Muscle of leg (tissue), 11 donors: ENCODE results near the gene SERPINA6. TPM values are rescaled to one million over a fixed set of nuclear protein-coding genes. Genes with fewer than 3 reads are reported as not detected.
"Not testable (repeated sequence)": the region's sequence is repeated elsewhere in the genome, so short reads cannot be mapped to it uniquely, and the experiment has no call there.

Experiments used
- DNase-seq: peaks from one replicate; pipeline ENCODE4 v3.0.0; 2013
- H3K27ac ChIP-seq: one replicate; pipeline ENCODE4 v1.5.1; 2013; ENCODE audit warnings: mild to moderate bottlenecking, low read length, control low read depth
- H3K27me3 ChIP-seq: one replicate; pipeline ENCODE4 v1.6.1; 2013; ENCODE audit warnings: low read length; ENCODE audit not compliant: control insufficient read depth, insufficient read depth
- H3K36me3 ChIP-seq: one replicate; pipeline ENCODE4 v1.6.1; 2013; ENCODE audit warnings: low read length; ENCODE audit not compliant: control insufficient read depth, insufficient read depth
- H3K4me1 ChIP-seq: one replicate; pipeline ENCODE4 v1.6.1; 2013; ENCODE audit warnings: low read length; ENCODE audit not compliant: control insufficient read depth, insufficient read depth
- H3K4me3 ChIP-seq: one replicate; pipeline ENCODE4 v1.5.1; 2013; ENCODE audit warnings: low read length, control low read depth
- H3K9me3 ChIP-seq: replicated peaks from 2 replicates; pipeline ENCODE4 v1.6.1; 2013; ENCODE audit warnings: low read depth, low read length; ENCODE audit not compliant: control insufficient read depth
- WGBS: methylation state at CpG from one replicate; pipeline ENCODE4 v1.1.5; 2013; ENCODE audit warnings: missing lambda C conversion rate; ENCODE audit not compliant: insufficient coverage; 5-methylcytosine and 5-hydroxymethylcytosine counted together
- polyA plus RNA-seq, 8 donors: library from polyadenylated mRNA; unstranded; fragments of 120-200 nt; gene quantifications; one replicate each; pipeline versions ENCODE4 v1.2.1 to v1.2.3, GENCODE V29; 2013; ENCODE audit warnings: inconsistent platforms in 1 of 8, low replicate concordance in 1 of 8; ENCODE audit not compliant: insufficient read length in 8 of 8, insufficient read depth in 1 of 8
- total RNA-seq: library from RNA; stranded (reverse); fragments of 120-200 nt; gene quantifications from one replicate; pipeline ENCODE4 v1.2.4, GENCODE V29; 2013

SERPINA6 gene
- total and polyA plus RNA-seq, 9 donors = 0.28 to 0.54 TPM; not detected in 7

- Histone ChIP-seq H3K36me3 (no peaks in the 10 kb centered on the region), H3K27ac (no peak overlapping the region), H3K4me3 (no peak overlapping the region), H3K9me3 (peaks cover 2% of the 10 kb centered on the region), H3K27me3 (peaks cover 2% of the 10 kb centered on the region), H3K4me1 (no peaks in the 10 kb centered on the region)
- WGBS = no CpG with 5 or more reads among the region's 5 CpGs
- no peak for DNase-seq
These were observed 15.6 kb downstream of the SERPINA6 start for GRCh38 chr14:94307410-94307992.

GRCh38 chr14:94306047-94306978 lies 16.8 kb downstream of the SERPINA6 start:
- Histone ChIP-seq H3K27me3 (peaks cover 2% of the 10 kb centered on the region), H3K4me1 (no peaks in the 10 kb centered on the region), H3K36me3 (no peaks in the 10 kb centered on the region), H3K4me3 (no peak overlapping the region), H3K27ac (no peak overlapping the region), H3K9me3 (peaks cover 2% of the 10 kb centered on the region)
- 53% methylated on average over 7 of the region's 12 CpGs for WGBS
- DNase-seq = no peak

DNA sequence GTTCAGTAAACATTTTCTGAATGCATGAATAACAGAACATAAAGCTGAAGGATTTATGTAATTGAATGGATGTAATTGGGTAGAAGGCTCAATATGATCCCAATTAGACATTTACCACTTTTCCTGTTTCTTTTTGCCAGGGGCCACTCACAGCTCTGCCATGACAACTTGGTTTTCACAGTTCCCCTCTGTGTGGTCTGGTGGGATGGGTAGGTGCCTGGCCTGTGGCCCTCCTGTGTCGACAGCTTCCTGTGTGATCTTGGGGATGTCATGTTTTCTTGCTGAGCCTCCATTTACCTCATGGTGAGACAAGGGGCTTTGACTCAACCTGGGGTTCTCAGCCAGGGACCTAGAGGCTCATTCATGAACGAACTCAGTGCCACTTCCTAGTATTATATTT lies 17.5 kb downstream of the SERPINA6 start:
- peaks cover 2% of the 10 kb centered on the region for H3K9me3 ChIP-seq
- H3K36me3 ChIP-seq = no peaks in the 10 kb centered on the region
- H3K4me1 ChIP-seq = no peaks in the 10 kb centered on the region
- H3K27ac ChIP-seq = no peak overlapping the region
- no CpG with 5 or more reads among the region's 2 CpGs for WGBS
- peaks cover 2% of the 10 kb centered on the region for H3K27me3 ChIP-seq
- no peak overlapping the region for H3K4me3 ChIP-seq
- DNase-seq = no peak

DNA sequence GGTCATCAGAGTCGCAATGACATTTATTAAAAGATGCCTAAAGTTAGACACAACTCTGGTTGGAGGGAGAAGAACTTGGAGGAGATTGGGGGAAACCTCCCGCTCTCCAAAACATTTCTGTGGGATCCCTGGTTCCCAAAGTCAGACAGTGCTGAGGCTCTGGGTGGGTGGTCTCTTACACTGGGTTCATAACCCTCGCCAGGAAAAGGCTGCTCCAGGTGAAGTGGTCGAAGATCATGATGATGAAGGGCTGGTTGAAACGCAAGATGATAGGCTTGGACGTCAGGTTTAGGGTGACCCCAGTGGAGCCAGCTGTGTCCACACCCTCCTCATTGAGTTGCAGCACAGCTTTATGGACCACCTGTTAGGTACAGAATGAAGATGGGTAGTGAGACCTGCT lies 18.9 kb downstream of the SERPINA6 start:
- H3K36me3 ChIP-seq = no peaks in the 10 kb centered on the region
- WGBS = 79% methylated on average over 5 of the region's 6 CpGs

DNA sequence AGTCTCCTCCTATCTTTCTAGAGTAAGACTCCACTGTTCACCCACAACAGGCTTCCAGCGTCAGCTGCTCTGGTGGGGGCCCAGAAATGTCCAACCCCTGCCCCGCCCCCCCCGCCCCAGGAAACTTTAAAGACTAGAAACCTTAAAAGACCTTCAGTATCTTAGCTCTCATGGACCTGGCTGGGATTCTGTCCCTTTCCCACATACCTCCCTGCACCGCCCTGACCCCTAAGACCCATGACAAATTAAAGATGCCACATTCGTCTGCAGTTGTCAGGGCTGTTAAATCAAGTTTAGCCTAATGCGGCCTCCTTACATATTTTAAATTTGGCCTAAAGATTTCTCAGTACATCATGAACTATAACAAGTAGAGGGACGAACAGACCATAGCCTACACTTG lies 20.0 kb downstream of the SERPINA6 start:
- 76% methylated on average over 4 of the region's 7 CpGs for WGBS
- no peaks in the 10 kb centered on the region for H3K36me3 ChIP-seq
- peaks cover 2% of the 10 kb centered on the region for H3K27me3 ChIP-seq
- no peaks in the 10 kb centered on the region for H3K4me1 ChIP-seq
- H3K27ac ChIP-seq = no peak overlapping the region
- no peak overlapping the region for H3K4me3 ChIP-seq
- peaks cover 2% of the 10 kb centered on the region for H3K9me3 ChIP-seq
- DNase-seq = no peak

More for the DNA sequence above, 18.9 kb downstream of the SERPINA6 start:
- Histone ChIP-seq H3K9me3 (peaks cover 2% of the 10 kb centered on the region), H3K27ac (no peak overlapping the region), H3K4me3 (no peak overlapping the region), H3K4me1 (no peaks in the 10 kb centered on the region), H3K27me3 (peaks cover 2% of the 10 kb centered on the region)
- DNase-seq = no peak

- no peak for DNase-seq
- no peaks in the 10 kb centered on the region for H3K36me3 ChIP-seq
- no peaks in the 10 kb centered on the region for H3K27me3 ChIP-seq
- 94% methylated on average over 15 of the region's 15 CpGs for WGBS
- H3K4me1 ChIP-seq = no peaks in the 10 kb centered on the region
- no peaks in the 10 kb centered on the region for H3K9me3 ChIP-seq
- no peak overlapping the region for H3K4me3 ChIP-seq
- no peak overlapping the region for H3K27ac ChIP-seq
These were observed 25.0 kb downstream of the SERPINA6 start for GRCh38 chr14:94298130-94298529.

DNA sequence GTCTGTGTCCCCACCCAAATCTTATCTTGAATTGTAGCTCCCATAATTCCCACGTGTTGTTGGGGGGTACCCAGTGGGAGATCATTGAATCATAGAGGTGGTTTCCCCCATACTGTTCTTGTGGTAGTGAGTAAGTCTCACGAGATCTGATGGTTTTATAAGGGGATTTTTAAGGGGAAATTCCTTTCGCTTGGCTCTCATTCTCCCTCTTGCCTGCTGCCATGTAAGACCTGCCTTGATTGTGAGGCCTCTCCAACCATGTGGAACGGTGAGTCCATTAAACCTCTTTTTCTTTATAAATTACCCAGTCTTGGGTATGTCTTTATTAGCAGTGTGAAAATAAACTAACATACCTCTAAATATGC lies 27.0 kb downstream of the SERPINA6 start:
- H3K9me3 ChIP-seq, H3K4me1 ChIP-seq, H3K36me3 ChIP-seq, H3K4me3 ChIP-seq, DNase-seq, H3K27me3 ChIP-seq, H3K27ac ChIP-seq: not testable (repeated sequence)
- WGBS = no CpG with 5 or more reads among the region's 4 CpGs

- DNase-seq = no peak
- Histone ChIP-seq H3K27ac (no peak overlapping the region), H3K4me1 (no peaks in the 10 kb centered on the region), H3K27me3 (no peaks in the 10 kb centered on the region), H3K4me3 (no peak overlapping the region), H3K9me3 (no peaks in the 10 kb centered on the region), H3K36me3 (no peaks in the 10 kb centered on the region)
- 63% methylated on average over 9 of the region's 9 CpGs for WGBS
These were observed 27.6 kb downstream of the SERPINA6 start for GRCh38 chr14:94295360-94296180.

- no peak overlapping the region for H3K27ac ChIP-seq
- H3K4me3 ChIP-seq = no peak overlapping the region
- WGBS = no CpG with 5 or more reads among the region's 3 CpGs
- H3K4me1 ChIP-seq = no peaks in the 10 kb centered on the region
- no peak for DNase-seq
- no peaks in the 10 kb centered on the region for H3K9me3 ChIP-seq
- no peaks in the 10 kb centered on the region for H3K27me3 ChIP-seq
- no peaks in the 10 kb centered on the region for H3K36me3 ChIP-seq
These were observed 29.6 kb downstream of the SERPINA6 start for GRCh38 chr14:94293578-94293924.
